ENCODE results near the gene TMEM185B.
"Not testable (repeated sequence)": the region's sequence is repeated elsewhere in the genome, so short reads cannot be mapped to it uniquely, and the experiment has no call there.

Gene TMEM185B

GRCh38 chr2:120251078-120251477, 27.9 kb upstream of the TMEM185B start:
- DNase-seq: no peak

- no peak for DNase-seq
Measured at GRCh38 chr2:120250640-120251039, 27.4 kb upstream of the TMEM185B start.

GRCh38 chr2:120247851-120248250, 24.7 kb upstream of the TMEM185B start:
- DNase-seq: no peak

- DNase-seq: no peak
Measured at GRCh38 chr2:120246546-120247300, 23.5 kb upstream of the TMEM185B start.

- DNase-seq: no peak
Measured at GRCh38 chr2:120245520-120246332, 22.5 kb upstream of the TMEM185B start.

GRCh38 chr2:120244656-120245519, 21.7 kb upstream of the TMEM185B start:
- no peak for DNase-seq

GRCh38 chr2:120243875-120244553, 20.8 kb upstream of the TMEM185B start:
- no peak for DNase-seq

- DNase-seq: no peak
Measured at GRCh38 chr2:120243211-120243610, 20.0 kb upstream of the TMEM185B start.

- no peak for DNase-seq
Measured at GRCh38 chr2:120241684-120242083, 18.5 kb upstream of the TMEM185B start.

GRCh38 chr2:120240901-120241429, 17.8 kb upstream of the TMEM185B start:
- DNase-seq: no peak

GRCh38 chr2:120239488-120240287, 16.5 kb upstream of the TMEM185B start:
- no peak for DNase-seq

- no peak for DNase-seq
Measured at GRCh38 chr2:120238728-120239487, 15.7 kb upstream of the TMEM185B start.

GRCh38 chr2:120237491-120237902, 14.3 kb upstream of the TMEM185B start:
- DNase-seq: no peak

GRCh38 chr2:120236791-120237190, 13.6 kb upstream of the TMEM185B start:
- no peak for DNase-seq

GRCh38 chr2:120236316-120236715, 13.1 kb upstream of the TMEM185B start:
- DNase-seq: no peak

GRCh38 chr2:120235681-120236080, 12.5 kb upstream of the TMEM185B start:
- DNase-seq: no peak

GRCh38 chr2:120235158-120235557, 12.0 kb upstream of the TMEM185B start:
- DNase-seq: not testable (repeated sequence)

- DNase-seq: no peak
Measured at GRCh38 chr2:120233292-120233691, 10.1 kb upstream of the TMEM185B start.

GRCh38 chr2:120231974-120232635, 8.9 kb upstream of the TMEM185B start:
- DNase-seq: peak; percentile 48

GRCh38 chr2:120231564-120231973, 8.4 kb upstream of the TMEM185B start:
- DNase-seq: no peak

Measured in activated CD4-positive, alpha-beta T cell treated with anti-CD3 and anti-CD28 coated beads, Interleukin-2, amount 50 U/mL, for 1 hour (primary cell).